Measurements from ENCODE around the gene SGMS1. TPM values are rescaled to one million over a fixed set of nuclear protein-coding genes. Genes with fewer than 3 reads are reported as not detected.
A peak's percentile ranks its signal among the peaks of the same experiment; 100 is the strongest.

SGMS1 gene
- total RNA-seq, 1 donor from 2014 or later: 25.0 TPM

GRCh38 chr10:50331486-50331885, 292.3 kb downstream of the SGMS1 start:
- TF ChIP-seq, protein P1, sequence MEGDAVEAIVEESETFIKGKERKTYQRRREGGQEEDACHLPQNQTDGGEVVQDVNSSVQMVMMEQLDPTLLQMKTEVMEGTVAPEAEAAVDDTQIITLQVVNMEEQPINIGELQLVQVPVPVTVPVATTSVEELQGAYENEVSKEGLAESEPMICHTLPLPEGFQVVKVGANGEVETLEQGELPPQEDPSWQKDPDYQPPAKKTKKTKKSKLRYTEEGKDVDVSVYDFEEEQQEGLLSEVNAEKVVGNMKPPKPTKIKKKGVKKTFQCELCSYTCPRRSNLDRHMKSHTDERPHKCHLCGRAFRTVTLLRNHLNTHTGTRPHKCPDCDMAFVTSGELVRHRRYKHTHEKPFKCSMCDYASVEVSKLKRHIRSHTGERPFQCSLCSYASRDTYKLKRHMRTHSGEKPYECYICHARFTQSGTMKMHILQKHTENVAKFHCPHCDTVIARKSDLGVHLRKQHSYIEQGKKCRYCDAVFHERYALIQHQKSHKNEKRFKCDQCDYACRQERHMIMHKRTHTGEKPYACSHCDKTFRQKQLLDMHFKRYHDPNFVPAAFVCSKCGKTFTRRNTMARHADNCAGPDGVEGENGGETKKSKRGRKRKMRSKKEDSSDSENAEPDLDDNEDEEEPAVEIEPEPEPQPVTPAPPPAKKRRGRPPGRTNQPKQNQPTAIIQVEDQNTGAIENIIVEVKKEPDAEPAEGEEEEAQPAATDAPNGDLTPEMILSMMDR (IDR thresholded peaks at IDR 0.05; ENCODE audit: unreplicated experiment): no peak
- H3K4me3 Mint-ChIP-seq (ENCODE audit: low read depth): no peak overlapping the region
- no peak overlapping the region for H3K27ac Mint-ChIP-seq
- H3K4me1 Mint-ChIP-seq (ENCODE audit: low read depth): peaks cover 13% of the 10 kb centered on the region
- no peaks in the 10 kb centered on the region for H3K9me3 Mint-ChIP-seq (ENCODE audit: low read depth)
- no peak for DNase-seq (ENCODE audit: low spot score, unreplicated experiment)
- H3K27me3 Mint-ChIP-seq: no peaks in the 10 kb centered on the region
- no peaks in the 10 kb centered on the region for H3K36me3 Mint-ChIP-seq (ENCODE audit: insufficient read depth)

DNA sequence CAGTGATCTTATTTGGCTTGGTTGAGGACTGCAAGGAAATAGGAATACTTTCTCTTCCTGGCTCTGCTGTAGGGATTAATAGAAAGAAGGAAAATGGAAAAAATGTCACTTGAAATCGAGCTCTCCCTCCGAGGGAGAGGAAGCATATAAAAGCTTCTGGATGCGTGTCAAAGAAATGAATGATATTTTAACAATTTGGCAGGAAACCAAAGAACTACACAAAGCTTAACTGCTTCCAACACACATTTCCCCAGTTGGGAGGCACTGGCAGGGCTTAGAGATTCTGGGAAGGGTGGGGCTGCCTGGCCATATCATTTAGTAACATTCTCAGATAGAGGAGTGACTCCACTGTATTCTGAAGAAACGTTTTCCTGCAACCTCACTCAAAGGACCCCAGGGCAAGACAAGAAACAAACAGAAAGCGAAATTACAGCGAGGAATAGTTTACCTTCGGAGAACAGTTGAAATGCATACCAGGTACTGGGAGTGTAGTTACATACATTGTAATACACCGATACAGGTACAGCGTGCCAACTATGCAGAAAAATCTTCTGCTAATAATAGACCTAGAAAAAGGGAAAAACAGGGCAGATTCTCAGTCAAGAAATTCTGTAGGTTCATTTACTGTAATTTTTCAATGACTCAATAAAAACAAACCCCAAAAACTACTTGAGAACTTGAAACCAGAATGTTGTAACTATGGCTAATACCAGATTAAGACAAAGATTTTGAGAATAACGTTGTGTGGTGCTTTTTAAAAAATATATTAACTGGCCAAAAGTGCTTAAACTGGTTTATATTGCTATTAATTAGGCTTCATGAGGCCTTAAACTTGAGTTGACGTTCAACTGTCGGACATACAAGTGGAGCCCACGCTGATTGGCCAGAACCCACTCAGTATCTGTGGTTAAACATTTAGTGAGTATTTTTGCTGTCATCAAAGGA, 296.7 kb downstream of the SGMS1 start:
- peaks cover 17% of the 10 kb centered on the region for H3K4me1 Mint-ChIP-seq (ENCODE audit: low read depth)
- H3K36me3 Mint-ChIP-seq (ENCODE audit: insufficient read depth): no peaks in the 10 kb centered on the region
- H3K9me3 Mint-ChIP-seq (ENCODE audit: low read depth): no peaks in the 10 kb centered on the region
- TF ChIP-seq, protein P1 (IDR thresholded peaks at IDR 0.05; ENCODE audit: unreplicated experiment): no peak
- H3K4me3 Mint-ChIP-seq (ENCODE audit: low read depth): peak overlapping the region; percentile 12
- peak overlapping the region; percentile 88 for H3K27ac Mint-ChIP-seq
- no peaks in the 10 kb centered on the region for H3K27me3 Mint-ChIP-seq
- DNase-seq (ENCODE audit: low spot score, unreplicated experiment): no peak

- peaks cover 1% of the 10 kb centered on the region for H3K36me3 Mint-ChIP-seq (ENCODE audit: insufficient read depth)
- no peaks in the 10 kb centered on the region for H3K9me3 Mint-ChIP-seq (ENCODE audit: low read depth)
- H3K4me3 Mint-ChIP-seq (ENCODE audit: low read depth): no peak overlapping the region
- TF ChIP-seq, protein P1 (IDR thresholded peaks at IDR 0.05; ENCODE audit: unreplicated experiment): no peak
- H3K27me3 Mint-ChIP-seq: no peaks in the 10 kb centered on the region
- DNase-seq (ENCODE audit: low spot score, unreplicated experiment): no peak
- H3K4me1 Mint-ChIP-seq (ENCODE audit: low read depth): peaks cover 17% of the 10 kb centered on the region
- peak overlapping the region; percentile 88 for H3K27ac Mint-ChIP-seq
These were observed 297.6 kb downstream of the SGMS1 start for GRCh38 chr10:50326172-50326555.

- Mint-ChIP-seq H3K27ac (no peak overlapping the region), H3K4me3 (ENCODE audit: low read depth) (no peak overlapping the region), H3K4me1 (ENCODE audit: low read depth) (peaks cover 17% of the 10 kb centered on the region), H3K9me3 (ENCODE audit: low read depth) (no peaks in the 10 kb centered on the region), H3K36me3 (ENCODE audit: insufficient read depth) (peaks cover 1% of the 10 kb centered on the region), H3K27me3 (no peaks in the 10 kb centered on the region)
- no peak for DNase-seq (ENCODE audit: low spot score, unreplicated experiment)
- TF ChIP-seq, protein P1 (IDR thresholded peaks at IDR 0.05; ENCODE audit: unreplicated experiment): no peak
These were observed 298.1 kb downstream of the SGMS1 start for GRCh38 chr10:50325449-50326171.

GRCh38 chr10:50324680-50325393, 298.9 kb downstream of the SGMS1 start:
- TF ChIP-seq, protein P1 (IDR thresholded peaks at IDR 0.05; ENCODE audit: unreplicated experiment): no peak
- Mint-ChIP-seq H3K36me3 (ENCODE audit: insufficient read depth) (peaks cover 1% of the 10 kb centered on the region), H3K27me3 (no peaks in the 10 kb centered on the region), H3K9me3 (ENCODE audit: low read depth) (no peaks in the 10 kb centered on the region), H3K4me3 (ENCODE audit: low read depth) (no peak overlapping the region), H3K27ac (no peak overlapping the region), H3K4me1 (ENCODE audit: low read depth) (peaks cover 17% of the 10 kb centered on the region)
- no peak for DNase-seq (ENCODE audit: low spot score, unreplicated experiment)

All from progenitor cell of endocrine pancreas (in vitro differentiated cells).